ENCODE measurements around the gene UBAC2.

UBAC2 gene

DNA sequence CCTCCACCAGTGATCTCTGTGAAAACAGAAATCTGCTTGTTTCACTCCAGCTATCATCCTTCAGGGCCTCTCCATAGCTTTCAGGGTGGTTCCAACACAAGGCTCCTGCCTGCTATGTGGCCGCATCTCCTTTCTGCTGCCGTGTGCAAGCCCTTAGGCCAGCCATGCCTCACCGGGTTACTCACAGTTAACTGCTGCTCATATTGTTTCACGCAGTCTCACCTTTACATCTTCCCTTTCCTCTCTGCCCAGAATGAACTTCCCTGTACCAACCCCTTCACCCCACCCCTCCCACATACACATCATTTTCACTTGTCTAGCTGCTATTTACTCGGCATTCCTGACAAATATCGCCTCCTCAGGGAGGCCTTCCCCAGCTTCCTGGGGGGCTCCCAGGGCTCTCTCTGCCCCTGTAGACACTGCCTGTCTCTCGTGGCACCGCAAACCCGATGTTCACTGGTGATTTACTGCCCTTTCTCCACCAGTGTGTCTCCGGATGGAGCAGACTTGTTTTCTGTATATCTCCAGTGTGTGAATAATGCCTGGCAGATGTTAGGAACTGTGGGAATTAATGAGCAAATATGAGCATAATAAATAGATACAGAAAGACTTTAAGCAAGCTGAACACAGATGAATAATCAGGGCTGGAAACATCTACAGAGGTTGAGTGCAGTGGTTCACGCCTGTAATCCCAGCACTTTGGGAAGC lies 145.8 kb downstream of the UBAC2 start:
- Histone ChIP-seq H3K4me1 (ENCODE audit: insufficient read depth, poor library complexity, severe bottlenecking) (no peaks in the 10 kb centered on the region), H3K27ac (ENCODE audit: poor library complexity, severe bottlenecking) (no peak overlapping the region), H3K4me3 (ENCODE audit: severe bottlenecking) (no peak overlapping the region), H3K27me3 (ENCODE audit: insufficient read depth, poor library complexity, severe bottlenecking) (no peaks in the 10 kb centered on the region), H3K9me3 (ENCODE audit: severe bottlenecking) (no peaks in the 10 kb centered on the region), H3K36me3 (ENCODE audit: low read depth) (peaks cover 14% of the 10 kb centered on the region)
- TF ChIP-seq, protein P1, sequence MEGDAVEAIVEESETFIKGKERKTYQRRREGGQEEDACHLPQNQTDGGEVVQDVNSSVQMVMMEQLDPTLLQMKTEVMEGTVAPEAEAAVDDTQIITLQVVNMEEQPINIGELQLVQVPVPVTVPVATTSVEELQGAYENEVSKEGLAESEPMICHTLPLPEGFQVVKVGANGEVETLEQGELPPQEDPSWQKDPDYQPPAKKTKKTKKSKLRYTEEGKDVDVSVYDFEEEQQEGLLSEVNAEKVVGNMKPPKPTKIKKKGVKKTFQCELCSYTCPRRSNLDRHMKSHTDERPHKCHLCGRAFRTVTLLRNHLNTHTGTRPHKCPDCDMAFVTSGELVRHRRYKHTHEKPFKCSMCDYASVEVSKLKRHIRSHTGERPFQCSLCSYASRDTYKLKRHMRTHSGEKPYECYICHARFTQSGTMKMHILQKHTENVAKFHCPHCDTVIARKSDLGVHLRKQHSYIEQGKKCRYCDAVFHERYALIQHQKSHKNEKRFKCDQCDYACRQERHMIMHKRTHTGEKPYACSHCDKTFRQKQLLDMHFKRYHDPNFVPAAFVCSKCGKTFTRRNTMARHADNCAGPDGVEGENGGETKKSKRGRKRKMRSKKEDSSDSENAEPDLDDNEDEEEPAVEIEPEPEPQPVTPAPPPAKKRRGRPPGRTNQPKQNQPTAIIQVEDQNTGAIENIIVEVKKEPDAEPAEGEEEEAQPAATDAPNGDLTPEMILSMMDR (IDR thresholded peaks at IDR 0.05; ENCODE audit: poor library complexity, severe bottlenecking) = no peak
- ATAC-seq (ENCODE audit: low read depth) = no peak
- no peak for DNase-seq (ENCODE audit: low spot score)

DNA sequence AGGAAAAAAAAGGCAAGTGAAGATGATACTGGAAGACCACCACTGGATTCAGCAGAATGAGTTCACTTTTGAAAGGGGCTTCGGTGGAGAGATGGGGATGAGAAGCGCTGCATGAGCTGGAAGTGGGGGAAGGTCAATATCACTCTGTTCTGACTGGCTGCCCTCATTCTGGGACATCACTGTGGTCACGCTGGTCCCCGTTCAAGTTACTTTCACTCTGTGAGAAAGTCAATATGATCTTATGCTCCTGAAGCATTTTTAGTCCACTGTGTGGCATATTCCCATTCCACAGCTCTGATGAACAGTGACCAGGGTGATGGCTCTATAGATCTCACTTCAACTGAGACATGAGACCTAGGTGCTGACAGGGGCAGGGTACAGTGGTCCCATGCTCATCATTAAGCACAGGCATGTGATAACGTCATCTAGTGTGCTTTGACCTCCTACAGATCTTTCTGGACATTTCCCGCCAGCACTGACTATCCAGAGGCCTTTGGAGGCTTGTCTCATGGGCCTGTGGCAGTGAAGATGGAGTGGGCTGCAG lies 146.8 kb downstream of the UBAC2 start:
- DNase-seq (ENCODE audit: low spot score) (no peak), ATAC-seq (ENCODE audit: low read depth) (no peak)
- Histone ChIP-seq H3K36me3 (ENCODE audit: low read depth) (peaks cover 13% of the 10 kb centered on the region), H3K4me1 (ENCODE audit: insufficient read depth, poor library complexity, severe bottlenecking) (no peaks in the 10 kb centered on the region), H3K9me3 (ENCODE audit: severe bottlenecking) (no peaks in the 10 kb centered on the region), H3K27me3 (ENCODE audit: insufficient read depth, poor library complexity, severe bottlenecking) (no peaks in the 10 kb centered on the region), H3K27ac (ENCODE audit: poor library complexity, severe bottlenecking) (no peak overlapping the region), H3K4me3 (ENCODE audit: severe bottlenecking) (no peak overlapping the region)
- TF ChIP-seq, protein P1 (IDR thresholded peaks at IDR 0.05; ENCODE audit: poor library complexity, severe bottlenecking) = no peak

DNA sequence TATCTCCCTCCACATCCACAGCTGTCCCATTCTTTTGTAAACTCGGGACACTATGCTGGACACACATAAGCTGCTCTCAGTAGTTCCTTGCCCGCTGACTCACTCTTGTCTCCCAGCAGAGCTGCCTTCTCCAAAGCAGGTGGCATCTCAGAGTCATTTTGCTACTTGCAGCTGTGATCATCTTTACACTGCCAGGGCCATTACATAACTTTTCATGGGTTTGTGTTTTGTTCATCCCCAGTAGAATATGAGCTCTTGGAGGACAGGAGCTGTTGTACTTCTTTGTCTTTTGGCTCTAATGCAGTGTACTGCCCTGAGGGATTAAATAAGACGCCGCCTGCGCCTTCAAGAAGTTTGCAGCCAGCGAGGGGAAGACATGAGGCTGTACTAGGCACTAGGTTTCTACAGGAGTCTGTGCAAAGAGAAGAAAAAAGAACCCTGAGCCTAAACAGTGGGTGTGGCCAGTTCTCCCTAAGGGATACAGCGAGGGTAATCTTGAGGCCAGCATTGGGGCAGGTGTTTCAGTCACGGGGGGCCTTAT lies 147.3 kb downstream of the UBAC2 start:
- no peaks in the 10 kb centered on the region for H3K4me1 ChIP-seq (ENCODE audit: insufficient read depth, poor library complexity, severe bottlenecking)
- no peak for ATAC-seq (ENCODE audit: low read depth)

DNA sequence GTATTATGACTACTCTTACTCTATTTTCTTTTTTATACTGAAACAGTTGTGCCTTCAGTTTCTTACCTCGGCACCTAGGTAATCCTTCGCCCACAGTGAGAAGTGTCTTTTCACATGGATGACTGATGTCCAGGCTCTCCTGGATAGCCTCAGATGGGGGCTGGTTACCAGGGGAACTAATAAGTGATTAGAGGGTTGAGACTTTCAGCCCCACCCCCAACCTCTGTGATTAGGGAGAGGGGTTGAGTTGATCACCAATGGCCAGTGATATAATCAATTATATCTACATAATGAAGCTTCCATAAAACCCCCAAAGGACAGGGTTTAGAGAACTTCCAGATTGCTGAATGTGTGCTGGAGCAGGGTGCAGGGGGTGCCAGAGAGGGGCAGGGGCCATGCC lies 149.5 kb downstream of the UBAC2 start:
- TF ChIP-seq, protein P1 (IDR thresholded peaks at IDR 0.05; ENCODE audit: poor library complexity, severe bottlenecking) = no peak
- H3K4me1 ChIP-seq (ENCODE audit: insufficient read depth, poor library complexity, severe bottlenecking) = no peaks in the 10 kb centered on the region
- ATAC-seq (ENCODE audit: low read depth) = no peak

More for the DNA sequence above, 147.3 kb downstream of the UBAC2 start:
- H3K4me3 ChIP-seq (ENCODE audit: severe bottlenecking) = no peak overlapping the region
- no peak overlapping the region for H3K27ac ChIP-seq (ENCODE audit: poor library complexity, severe bottlenecking)
- no peaks in the 10 kb centered on the region for H3K27me3 ChIP-seq (ENCODE audit: insufficient read depth, poor library complexity, severe bottlenecking)
- H3K9me3 ChIP-seq (ENCODE audit: severe bottlenecking) = no peaks in the 10 kb centered on the region
- no peak for DNase-seq (ENCODE audit: low spot score)
- peaks cover 10% of the 10 kb centered on the region for H3K36me3 ChIP-seq (ENCODE audit: low read depth)
- TF ChIP-seq, protein P1 (IDR thresholded peaks at IDR 0.05; ENCODE audit: poor library complexity, severe bottlenecking) = no peak

DNA sequence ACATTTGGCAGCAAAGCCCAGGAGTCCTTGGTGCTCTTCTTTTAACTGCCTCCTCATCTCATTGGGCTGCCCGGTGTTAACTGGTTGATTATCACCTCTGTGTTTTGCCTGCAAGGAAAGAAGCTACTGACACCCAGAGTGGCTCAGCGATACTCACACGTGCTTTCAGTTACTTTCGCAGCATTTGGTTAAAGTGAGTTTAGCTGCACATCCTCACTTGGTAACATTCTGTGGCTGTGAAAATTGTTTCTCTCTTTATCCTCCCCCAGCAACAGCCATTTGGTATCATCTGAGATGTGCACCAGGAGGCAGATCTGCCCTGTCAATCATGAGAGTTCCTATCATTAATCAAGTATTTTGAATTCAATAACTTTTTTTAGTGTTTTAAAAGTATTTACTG lies 151.1 kb downstream of the UBAC2 start:
- no peak overlapping the region for H3K4me3 ChIP-seq (ENCODE audit: severe bottlenecking)
- H3K9me3 ChIP-seq (ENCODE audit: severe bottlenecking) = no peaks in the 10 kb centered on the region
- no peak for DNase-seq (ENCODE audit: low spot score)
- H3K27ac ChIP-seq (ENCODE audit: poor library complexity, severe bottlenecking) = no peak overlapping the region
- H3K27me3 ChIP-seq (ENCODE audit: insufficient read depth, poor library complexity, severe bottlenecking) = no peaks in the 10 kb centered on the region
- TF ChIP-seq, protein P1 (IDR thresholded peaks at IDR 0.05; ENCODE audit: poor library complexity, severe bottlenecking) = no peak
- no peak for ATAC-seq (ENCODE audit: low read depth)
- H3K4me1 ChIP-seq (ENCODE audit: insufficient read depth, poor library complexity, severe bottlenecking) = no peaks in the 10 kb centered on the region
- H3K36me3 ChIP-seq (ENCODE audit: low read depth) = peaks cover 10% of the 10 kb centered on the region

More for the DNA sequence above, 149.5 kb downstream of the UBAC2 start:
- no peak for DNase-seq (ENCODE audit: low spot score)
- peaks cover 10% of the 10 kb centered on the region for H3K36me3 ChIP-seq (ENCODE audit: low read depth)
- H3K9me3 ChIP-seq (ENCODE audit: severe bottlenecking) = no peaks in the 10 kb centered on the region
- no peak overlapping the region for H3K4me3 ChIP-seq (ENCODE audit: severe bottlenecking)
- no peaks in the 10 kb centered on the region for H3K27me3 ChIP-seq (ENCODE audit: insufficient read depth, poor library complexity, severe bottlenecking)
- no peak overlapping the region for H3K27ac ChIP-seq (ENCODE audit: poor library complexity, severe bottlenecking)
